Lower leg skin (tissue), 4 donors: Measurements from ENCODE around the gene SURF2. TPM values are rescaled to one million over a fixed set of nuclear protein-coding genes. Genes with fewer than 3 reads are reported as not detected.

Source experiments
- DNase-seq, 2 donors: peaks; one replicate each; pipeline ENCODE4 v3.0.0-alpha.2; 2019; ENCODE audit warnings: low spot score in 2 of 2
- H3K4me3 ChIP-seq: fragments of 200-600 bp; sonication (generic); 2 replicates; pipeline ENCODE4 v1.5.1; 2017; ENCODE audit warnings: mild to moderate bottlenecking, low read depth; ENCODE audit not compliant: poor library complexity, severe bottlenecking
- POLR2A ChIP-seq, 2 donors: fragments of 450-650 bp; IDR thresholded peaks; one replicate each; pipeline ENCODE4 v1.6.1; 2016 to 2017; ENCODE audit warnings: antibody characterized with exemption in 2 of 2, mild to moderate bottlenecking in 1 of 2, moderate library complexity in 1 of 2
- WGBS, 2 donors: methylation state at CpG; one replicate each; pipeline ENCODE4 v1.1.5; 2018; 5-methylcytosine and 5-hydroxymethylcytosine counted together
- intact Hi-C: fragments of 100-400 bp; cut with DNase I; formaldehyde crosslinking; loops from one replicate; pipeline ENCODE4 v1.15.0; 2023; ENCODE audit warnings: low total_unique reads
- total RNA-seq, 4 donors: library from RNA; depleted of rRNA; stranded (reverse); fragments of >200 nt; gene quantifications; one replicate each; pipeline ENCODE4 v1.1.0, GENCODE V29; 2016
- TF ChIP-seq, protein P1 (sequence below), 3 donors: fragments of 450-650 bp; IDR thresholded peaks; one replicate each; pipeline ENCODE4 v1.5.1; 2016; ENCODE audit warnings: antibody characterized with exemption in 3 of 3, mild to moderate bottlenecking in 3 of 3, moderate library complexity in 2 of 3

The SURF2 gene
- total RNA-seq, 4 donors from 2014 or later: 31.2 to 40.7 (median 35.4) TPM

GRCh38 chr9:133368249-133368881 is 12.0 kb downstream of the SURF2 start:
- WGBS, 2 donors: 50 to 54% methylated on average over 18 of the region's 18 CpGs
- intact Hi-C loops: no loop called here
- no peak for TF ChIP-seq POLR2A (IDR thresholded peaks at IDR 0.05)
- TF ChIP-seq, protein P1, sequence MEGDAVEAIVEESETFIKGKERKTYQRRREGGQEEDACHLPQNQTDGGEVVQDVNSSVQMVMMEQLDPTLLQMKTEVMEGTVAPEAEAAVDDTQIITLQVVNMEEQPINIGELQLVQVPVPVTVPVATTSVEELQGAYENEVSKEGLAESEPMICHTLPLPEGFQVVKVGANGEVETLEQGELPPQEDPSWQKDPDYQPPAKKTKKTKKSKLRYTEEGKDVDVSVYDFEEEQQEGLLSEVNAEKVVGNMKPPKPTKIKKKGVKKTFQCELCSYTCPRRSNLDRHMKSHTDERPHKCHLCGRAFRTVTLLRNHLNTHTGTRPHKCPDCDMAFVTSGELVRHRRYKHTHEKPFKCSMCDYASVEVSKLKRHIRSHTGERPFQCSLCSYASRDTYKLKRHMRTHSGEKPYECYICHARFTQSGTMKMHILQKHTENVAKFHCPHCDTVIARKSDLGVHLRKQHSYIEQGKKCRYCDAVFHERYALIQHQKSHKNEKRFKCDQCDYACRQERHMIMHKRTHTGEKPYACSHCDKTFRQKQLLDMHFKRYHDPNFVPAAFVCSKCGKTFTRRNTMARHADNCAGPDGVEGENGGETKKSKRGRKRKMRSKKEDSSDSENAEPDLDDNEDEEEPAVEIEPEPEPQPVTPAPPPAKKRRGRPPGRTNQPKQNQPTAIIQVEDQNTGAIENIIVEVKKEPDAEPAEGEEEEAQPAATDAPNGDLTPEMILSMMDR (IDR thresholded peaks at IDR 0.05): no peak
- DNase-seq: no peak
- no peak overlapping the region for H3K4me3 ChIP-seq

DNA sequence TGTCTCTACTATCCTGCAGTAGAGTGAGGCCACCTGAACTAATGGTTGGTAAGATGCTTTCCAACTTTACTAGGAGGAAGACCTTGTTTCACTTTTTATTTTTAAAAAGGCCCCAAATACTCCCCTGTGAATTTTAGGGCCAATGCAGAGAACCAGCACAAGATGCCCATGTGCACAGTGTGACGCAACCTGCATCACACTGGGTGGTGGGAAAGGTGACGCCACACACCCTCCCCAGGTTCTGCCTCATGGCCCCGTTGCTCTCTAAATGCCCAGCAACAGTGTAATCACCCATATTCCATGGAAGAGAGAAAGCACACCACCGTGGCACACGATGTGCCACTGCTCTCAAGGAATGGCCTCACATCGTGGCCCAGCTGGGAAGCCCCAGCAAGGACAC is 13.1 kb downstream of the SURF2 start:
- no peak overlapping the region for H3K4me3 ChIP-seq
- TF ChIP-seq, protein P1 (IDR thresholded peaks at IDR 0.05): no peak
- no peak for TF ChIP-seq POLR2A (IDR thresholded peaks at IDR 0.05)
- 78 to 79% methylated on average over 6 of the region's 6 CpGs for WGBS, 2 donors
- no peak for DNase-seq
- intact Hi-C loops: no loop called here

DNA sequence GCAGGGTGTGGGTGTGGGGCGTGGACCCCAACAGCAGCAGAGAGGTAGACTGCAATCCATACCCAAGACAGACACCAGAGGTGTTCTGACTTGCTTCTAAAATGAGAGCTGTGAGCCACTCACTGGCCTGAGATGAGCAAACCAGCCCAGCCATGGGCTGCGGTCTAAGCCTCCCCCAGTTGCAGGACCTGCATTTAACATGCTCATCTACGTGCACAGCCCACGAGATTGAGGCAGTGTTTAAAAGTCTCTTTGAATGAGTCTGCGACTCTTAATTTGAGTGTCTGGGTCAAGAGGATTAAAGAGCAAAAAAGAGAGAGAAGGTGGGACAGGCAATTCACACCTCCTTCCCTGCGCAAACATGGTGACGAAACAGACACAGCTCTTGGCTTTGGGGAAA is 13.6 kb downstream of the SURF2 start:
- H3K4me3 ChIP-seq: no peak overlapping the region
- DNase-seq: no peak
- intact Hi-C loops: no loop called here
- WGBS, 2 donors: 82 to 88% methylated on average over 7 of the region's 7 CpGs
- no peak for TF ChIP-seq POLR2A (IDR thresholded peaks at IDR 0.05)
- TF ChIP-seq, protein P1 (IDR thresholded peaks at IDR 0.05): no peak

- no peak for DNase-seq
- no peak for TF ChIP-seq POLR2A (IDR thresholded peaks at IDR 0.05)
- TF ChIP-seq, protein P1 (IDR thresholded peaks at IDR 0.05): no peak
- intact Hi-C loops: no loop called here
- no peak overlapping the region for H3K4me3 ChIP-seq
- WGBS, 2 donors: 76 to 79% methylated on average over 9 of the region's 9 CpGs
These were observed 14.3 kb downstream of the SURF2 start for GRCh38 chr9:133370685-133371084.

DNA sequence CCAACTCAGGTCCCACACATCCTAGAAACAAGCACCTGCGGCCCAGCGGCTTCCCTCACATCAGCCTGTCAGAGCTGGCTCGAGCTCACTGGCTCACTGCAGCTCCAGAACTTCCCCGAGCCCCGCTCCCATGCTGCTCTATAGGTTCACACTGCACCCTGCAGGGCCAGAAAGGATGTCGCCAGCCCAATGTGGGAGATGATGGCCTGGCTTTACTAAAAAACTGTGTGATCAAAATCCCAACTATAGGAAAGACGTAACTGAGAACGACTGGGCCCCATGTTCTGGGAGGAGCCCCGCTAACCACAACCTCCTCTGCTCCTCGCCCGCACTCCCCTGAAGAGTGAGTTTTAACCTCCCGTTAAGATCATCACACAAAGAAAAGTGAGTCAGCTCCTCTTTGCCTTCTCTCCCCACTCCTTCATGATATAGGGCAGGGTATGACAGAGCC is 14.9 kb downstream of the SURF2 start:
- no peak overlapping the region for H3K4me3 ChIP-seq
- WGBS, 2 donors: 43 to 55% methylated on average over 12 of the region's 12 CpGs
- no peak for DNase-seq
- TF ChIP-seq, protein P1 (IDR thresholded peaks at IDR 0.05): no peak
- no peak for TF ChIP-seq POLR2A (IDR thresholded peaks at IDR 0.05)
- intact Hi-C loops: no loop called here

- intact Hi-C loops: no loop called here
- DNase-seq: no peak
- no peak for TF ChIP-seq POLR2A (IDR thresholded peaks at IDR 0.05)
- TF ChIP-seq, protein P1 (IDR thresholded peaks at IDR 0.05): no peak
- WGBS, 2 donors: 49 to 51% methylated on average over 7 of the region's 7 CpGs
- no peak overlapping the region for H3K4me3 ChIP-seq
These were observed 15.8 kb downstream of the SURF2 start for GRCh38 chr9:133372144-133372543.
